HL-60 (cell line): ENCODE results near the gene DNAJC30.

Experiments
- GABPA ChIP-seq: IDR thresholded peaks from 2 replicates; pipeline ENCODE4 v1.6.1; 2012; ENCODE audit warnings: low read depth
- POLR2AphosphoS5 ChIP-seq: IDR thresholded peaks from 2 replicates; pipeline ENCODE4 v1.6.1; 2012; ENCODE audit warnings: low read depth
- SPI1 ChIP-seq: IDR thresholded peaks from 2 replicates; pipeline ENCODE4 v1.6.1; 2012; ENCODE audit warnings: low read depth, mild to moderate bottlenecking, borderline replicate concordance
- TF ChIP-seq, protein P1 (sequence below): IDR thresholded peaks from one replicate; pipeline ENCODE4 v1.5.1; 2011; ENCODE audit warnings: low read length, control low read depth, inconsistent platforms; ENCODE audit not compliant: insufficient read depth
- TF ChIP-seq, protein P2 (sequence below): IDR thresholded peaks from 2 replicates; pipeline ENCODE4 v1.6.1; 2012; ENCODE audit warnings: low read depth; ENCODE audit not compliant: insufficient replicate concordance

DNA sequence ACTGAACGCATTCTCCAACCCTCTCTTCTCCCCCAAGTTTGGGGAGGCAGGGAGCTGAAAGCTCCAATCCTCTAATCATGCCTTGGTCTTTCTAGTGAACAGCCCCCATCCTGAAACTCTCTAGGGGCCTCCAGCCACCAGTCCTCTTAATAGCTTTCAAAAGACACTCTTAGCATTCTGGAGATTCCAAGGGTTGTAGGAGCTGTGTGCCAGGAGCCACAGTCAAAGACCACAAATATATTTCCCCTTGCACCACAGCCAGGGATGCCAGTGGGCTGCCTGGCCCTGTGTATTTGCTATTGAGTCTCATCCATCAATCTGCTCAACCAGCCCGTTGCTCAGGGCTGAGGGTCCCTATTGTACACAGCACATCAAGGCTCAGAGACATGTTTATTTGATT is 40.4 kb downstream of the DNAJC30 start:
- TF ChIP-seq, protein P1, sequence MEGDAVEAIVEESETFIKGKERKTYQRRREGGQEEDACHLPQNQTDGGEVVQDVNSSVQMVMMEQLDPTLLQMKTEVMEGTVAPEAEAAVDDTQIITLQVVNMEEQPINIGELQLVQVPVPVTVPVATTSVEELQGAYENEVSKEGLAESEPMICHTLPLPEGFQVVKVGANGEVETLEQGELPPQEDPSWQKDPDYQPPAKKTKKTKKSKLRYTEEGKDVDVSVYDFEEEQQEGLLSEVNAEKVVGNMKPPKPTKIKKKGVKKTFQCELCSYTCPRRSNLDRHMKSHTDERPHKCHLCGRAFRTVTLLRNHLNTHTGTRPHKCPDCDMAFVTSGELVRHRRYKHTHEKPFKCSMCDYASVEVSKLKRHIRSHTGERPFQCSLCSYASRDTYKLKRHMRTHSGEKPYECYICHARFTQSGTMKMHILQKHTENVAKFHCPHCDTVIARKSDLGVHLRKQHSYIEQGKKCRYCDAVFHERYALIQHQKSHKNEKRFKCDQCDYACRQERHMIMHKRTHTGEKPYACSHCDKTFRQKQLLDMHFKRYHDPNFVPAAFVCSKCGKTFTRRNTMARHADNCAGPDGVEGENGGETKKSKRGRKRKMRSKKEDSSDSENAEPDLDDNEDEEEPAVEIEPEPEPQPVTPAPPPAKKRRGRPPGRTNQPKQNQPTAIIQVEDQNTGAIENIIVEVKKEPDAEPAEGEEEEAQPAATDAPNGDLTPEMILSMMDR, result no peak
- no peak for TF ChIP-seq POLR2AphosphoS5
- no peak for TF ChIP-seq SPI1
- no peak for TF ChIP-seq GABPA
- TF ChIP-seq, protein P2, sequence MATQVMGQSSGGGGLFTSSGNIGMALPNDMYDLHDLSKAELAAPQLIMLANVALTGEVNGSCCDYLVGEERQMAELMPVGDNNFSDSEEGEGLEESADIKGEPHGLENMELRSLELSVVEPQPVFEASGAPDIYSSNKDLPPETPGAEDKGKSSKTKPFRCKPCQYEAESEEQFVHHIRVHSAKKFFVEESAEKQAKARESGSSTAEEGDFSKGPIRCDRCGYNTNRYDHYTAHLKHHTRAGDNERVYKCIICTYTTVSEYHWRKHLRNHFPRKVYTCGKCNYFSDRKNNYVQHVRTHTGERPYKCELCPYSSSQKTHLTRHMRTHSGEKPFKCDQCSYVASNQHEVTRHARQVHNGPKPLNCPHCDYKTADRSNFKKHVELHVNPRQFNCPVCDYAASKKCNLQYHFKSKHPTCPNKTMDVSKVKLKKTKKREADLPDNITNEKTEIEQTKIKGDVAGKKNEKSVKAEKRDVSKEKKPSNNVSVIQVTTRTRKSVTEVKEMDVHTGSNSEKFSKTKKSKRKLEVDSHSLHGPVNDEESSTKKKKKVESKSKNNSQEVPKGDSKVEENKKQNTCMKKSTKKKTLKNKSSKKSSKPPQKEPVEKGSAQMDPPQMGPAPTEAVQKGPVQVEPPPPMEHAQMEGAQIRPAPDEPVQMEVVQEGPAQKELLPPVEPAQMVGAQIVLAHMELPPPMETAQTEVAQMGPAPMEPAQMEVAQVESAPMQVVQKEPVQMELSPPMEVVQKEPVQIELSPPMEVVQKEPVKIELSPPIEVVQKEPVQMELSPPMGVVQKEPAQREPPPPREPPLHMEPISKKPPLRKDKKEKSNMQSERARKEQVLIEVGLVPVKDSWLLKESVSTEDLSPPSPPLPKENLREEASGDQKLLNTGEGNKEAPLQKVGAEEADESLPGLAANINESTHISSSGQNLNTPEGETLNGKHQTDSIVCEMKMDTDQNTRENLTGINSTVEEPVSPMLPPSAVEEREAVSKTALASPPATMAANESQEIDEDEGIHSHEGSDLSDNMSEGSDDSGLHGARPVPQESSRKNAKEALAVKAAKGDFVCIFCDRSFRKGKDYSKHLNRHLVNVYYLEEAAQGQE, result no peak
